GM18507 (cell line): ENCODE data around the gene RAD17.
"Not testable (repeated sequence)": the region's sequence is repeated elsewhere in the genome, so short reads cannot be mapped to it uniquely, and the experiment has no call there.

Source experiments
- DNase-seq: peaks from one replicate; pipeline ENCODE4 v3.0.0; 2011; ENCODE audit warnings: low read depth; ENCODE audit not compliant: insufficient read length; ENCODE audit errors: extremely low spot score
- FAIRE-seq: peaks from 2 replicates; lab custom pipeline; 2011; peaks lifted over from hg19 to GRCh38; lab: Jason Lieb, UNC

The RAD17 gene

DNA sequence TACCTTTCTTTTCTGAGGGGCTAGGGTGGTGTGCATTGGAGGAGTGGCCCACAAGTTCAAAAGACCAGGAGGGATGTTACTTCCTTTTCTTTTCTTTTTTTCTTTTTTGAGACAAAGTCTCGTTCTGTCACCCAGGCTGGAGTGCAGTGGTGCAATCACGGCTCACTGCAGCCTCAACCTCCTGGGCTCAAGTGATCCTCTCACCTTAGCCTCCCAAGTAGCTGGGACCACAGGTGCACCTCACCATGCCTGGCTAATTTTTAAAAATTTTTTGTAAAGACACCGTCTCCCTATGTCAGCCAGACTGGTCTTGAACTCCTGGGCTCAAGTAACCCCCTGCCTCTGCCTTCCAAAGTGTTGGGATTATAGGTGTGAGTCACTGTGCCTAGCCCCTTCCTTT is 83.9 kb downstream of the RAD17 start:
- not testable (repeated sequence) for FAIRE-seq, DNase-seq

DNA sequence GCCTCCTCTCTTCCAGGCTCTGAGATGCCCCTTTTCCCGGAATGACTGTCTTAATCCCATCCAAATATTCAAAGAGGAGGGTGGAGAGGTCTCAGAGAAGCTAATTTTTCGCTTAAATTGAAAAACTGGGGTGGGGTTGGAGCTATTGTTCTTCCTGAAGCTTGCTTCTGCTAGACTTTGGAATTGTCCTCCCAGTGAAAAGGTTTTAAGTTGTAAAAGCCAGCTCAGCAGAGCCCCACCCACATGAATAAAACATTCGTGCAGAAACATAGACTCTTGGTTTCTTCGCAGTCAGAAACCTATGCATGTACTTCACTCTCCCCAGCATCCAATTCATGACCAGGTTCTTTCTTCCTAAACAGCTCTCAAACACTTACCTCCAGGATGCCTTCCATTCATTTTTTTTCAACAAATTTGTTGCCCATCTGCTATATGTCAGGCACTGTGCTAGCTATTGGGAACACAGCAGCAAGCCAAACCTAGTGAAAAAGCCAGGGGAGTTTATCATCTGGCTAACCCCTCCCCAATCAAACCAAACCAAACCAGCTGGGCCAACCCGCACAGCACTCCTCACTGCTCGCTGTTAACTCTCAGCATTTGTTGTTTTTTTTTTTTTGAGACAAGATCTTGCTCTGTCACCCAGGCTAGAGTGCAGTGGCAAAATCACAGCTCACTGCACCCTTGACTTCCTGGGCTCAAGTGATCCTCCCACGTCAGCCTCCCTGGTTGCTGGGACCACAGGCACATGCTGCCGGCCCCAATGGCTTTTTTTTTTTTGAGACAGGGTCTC is 85.0 kb downstream of the RAD17 start:
- no peak for DNase-seq

DNA sequence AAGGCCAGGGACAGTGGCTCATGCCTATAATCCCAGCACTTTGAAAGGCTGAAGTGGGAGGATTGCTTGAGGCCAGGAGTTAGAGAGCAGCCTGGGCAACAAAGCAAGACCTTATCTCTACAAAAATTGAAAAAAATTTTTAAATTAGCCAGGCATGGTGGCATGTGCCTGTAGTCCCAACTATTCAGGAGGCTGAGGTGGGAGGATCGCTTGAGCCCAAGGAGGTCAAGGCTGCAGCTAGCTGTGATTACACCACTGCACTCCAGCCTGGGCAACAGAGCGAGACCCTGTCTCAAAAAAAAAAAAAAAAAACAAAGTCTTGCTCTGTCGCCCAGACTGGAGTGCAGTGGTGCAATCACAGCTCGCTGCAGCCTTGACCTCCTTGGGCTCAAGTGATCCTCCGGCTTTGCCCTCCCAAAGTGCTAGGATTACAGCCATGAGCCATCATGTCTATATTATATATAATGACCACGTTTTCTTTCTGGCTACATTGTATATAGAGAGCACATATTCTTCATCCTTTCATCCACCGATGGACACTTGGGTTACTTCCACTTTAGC is 85.9 kb downstream of the RAD17 start:
- not testable (repeated sequence) for FAIRE-seq, DNase-seq

More for the DNA sequence above, 85.0 kb downstream of the RAD17 start:
- FAIRE-seq, result no peak

- no peak for DNase-seq
- no peak for FAIRE-seq
These were observed 92.6 kb downstream of the RAD17 start for GRCh38 chr5:69462170-69462569.
